ENCODE results near the gene COL26A1. TPM values are rescaled to one million over a fixed set of nuclear protein-coding genes. Genes with fewer than 3 reads are reported as not detected.

COL26A1 gene
- total and polyA plus RNA-seq, 2 of the 4 experiments (the other 2 are of a cell fraction) = not detected

DNA sequence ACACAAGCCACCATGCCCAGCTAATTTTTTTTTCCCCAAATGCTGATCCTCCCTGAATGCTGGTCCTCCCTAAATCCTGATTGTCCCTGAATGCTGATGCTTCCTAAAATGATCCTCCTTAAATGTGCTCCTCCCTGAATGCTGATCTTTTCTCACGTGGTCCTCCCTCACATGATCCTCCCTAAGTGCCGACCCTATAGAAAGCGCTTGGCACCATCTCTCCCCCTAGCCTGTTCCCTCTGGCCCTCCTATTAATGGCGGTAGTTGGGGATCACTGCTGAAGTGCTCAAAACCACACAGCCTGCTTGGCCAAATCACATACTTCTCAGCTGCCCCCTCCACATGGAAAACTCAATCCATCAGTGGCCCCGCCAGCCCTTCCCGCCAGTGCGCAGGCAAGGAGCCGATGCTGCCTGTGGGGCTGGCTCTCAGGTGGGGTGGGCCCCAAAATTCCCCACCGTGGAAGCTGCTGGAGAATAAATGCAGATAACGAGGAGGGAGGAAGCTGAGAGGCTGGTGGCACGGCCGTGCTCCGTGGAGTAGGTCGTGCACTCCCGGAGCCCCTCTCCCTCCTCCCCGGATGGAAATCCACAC lies 42.9 kb downstream of the COL26A1 start:
- no peaks in the 10 kb centered on the region for H3K36me3 ChIP-seq (ENCODE audit: control insufficient read depth, insufficient read depth, low read length)
- no peak overlapping the region for H3K18ac ChIP-seq (ENCODE audit: low read depth, low read length)
- H2AK9ac ChIP-seq (replicated peaks; ENCODE audit: low read depth, low read length, poor library complexity) = no peak overlapping the region
- H2BK15ac ChIP-seq (ENCODE audit: low read depth, low read length) = no peak overlapping the region
- POLR2A ChIA-PET (ENCODE audit: unreplicated experiment) = no interaction called here
- in situ Hi-C loops (cut with MboI; ENCODE audit: low sequenced_read_pairs) (no loop called here), dilution Hi-C loops (cut with HindIII; ENCODE audit: low sequenced_read_pairs, unreplicated experiment) (no loop called here), intact Hi-C loops (cut with micrococcal nuclease) (no loop called here)
- WGBS, 2 experiments (ENCODE audit: extremely low coverage in 2 of 2, insufficient read length in 1 of 2) = 67% methylated on average over 4 of the region's 16 CpGs; no CpG with 5 or more reads in 1 of the 2 experiments
- H3K9me1 ChIP-seq (ENCODE audit: insufficient read depth, low read length) = 0 out of 2 replicates have a peak, but pooled peaks cover 5% of the 10 kb centered on the region
- H3K27me3 ChIP-seq (ENCODE audit: control insufficient read depth, insufficient read depth, low read length) = peaks cover 43% of the 10 kb centered on the region
- H3K79me1 ChIP-seq (ENCODE audit: low read depth in 1 of 2, low read length in 2 of 2) = no peaks in the 10 kb centered on the region
- no peak overlapping the region for H2AK5ac ChIP-seq (ENCODE audit: low read depth, low read length)
- H2BK120ac ChIP-seq (ENCODE audit: low read depth, low read length) = no peak overlapping the region
- H4K20me1 ChIP-seq (ENCODE audit: insufficient read depth, low read length) = no peaks in the 10 kb centered on the region
- H2BK20ac ChIP-seq (ENCODE audit: low read depth, low read length) = no peak overlapping the region
- H3K56ac ChIP-seq (ENCODE audit: extremely low read depth, insufficient read depth, low read length) = no peak overlapping the region
- CTCF ChIA-PET = no interaction called here
- TF ChIP-seq POLR2A (IDR thresholded peaks at IDR 0.05; ENCODE audit: low read depth, low read length) (no peak), BHLHE40 (IDR thresholded peaks at IDR 0.05; ENCODE audit: low read depth, low read length) (no peak), RFX5 (IDR thresholded peaks at IDR 0.05; ENCODE audit: low read depth, low read length) (no peak), FOS (IDR thresholded peaks at IDR 0.05; ENCODE audit: low read depth, low read length) (no peak), MAZ (IDR thresholded peaks at IDR 0.05; ENCODE audit: borderline replicate concordance, low read depth, low read length) (no peak), RAD21 (IDR thresholded peaks at IDR 0.05; ENCODE audit: low read length) (no peak), CEBPB (IDR thresholded peaks at IDR 0.05; ENCODE audit: low read depth, low read length) (no peak), CHD1 (IDR thresholded peaks at IDR 0.05; ENCODE audit: low read depth, low read length) (no peak), MXI1 (IDR thresholded peaks at IDR 0.05; ENCODE audit: borderline replicate concordance, low read depth, low read length) (no peak)
- no peak overlapping the region for H4K91ac ChIP-seq (ENCODE audit: insufficient read depth, low read depth, low read length)
- DNase-seq (no peak), ATAC-seq (ENCODE audit: low read depth) (no peak)
- no peak overlapping the region for H3K9ac ChIP-seq (ENCODE audit: low read depth, low read length)
- H3K27ac ChIP-seq (ENCODE audit: insufficient read depth, low read length) = no peak overlapping the region
- H4K5ac ChIP-seq (ENCODE audit: low read depth, low read length) = no peak overlapping the region
- no peak overlapping the region for H2AFZ ChIP-seq (replicated peaks; ENCODE audit: low read length, poor library complexity)
- H3K4me2 ChIP-seq (ENCODE audit: low read depth, low read length) = no peak overlapping the region
- no TSS peak for BruUV-seq (replicated peaks)
- no peak overlapping the region for H3K23ac ChIP-seq (ENCODE audit: low read depth, low read length)
- H3K14ac ChIP-seq (replicated peaks; ENCODE audit: low read depth, low read length) = no peak overlapping the region
- no peak overlapping the region for H3K4ac ChIP-seq (ENCODE audit: low read depth, low read length)
- H2BK5ac ChIP-seq (ENCODE audit: low read depth, low read length, poor library complexity, severe bottlenecking) = no peak overlapping the region
- no peak overlapping the region for H4K8ac ChIP-seq (ENCODE audit: low read depth in 2 of 2, low read length in 2 of 2)
- no peak overlapping the region for H3K4me3 ChIP-seq (ENCODE audit: insufficient read depth, low read depth, low read length)
- peaks cover 2% of the 10 kb centered on the region; the same call in 1 of the 2 replicates for H3K4me1 ChIP-seq (ENCODE audit: control insufficient read depth, insufficient read depth, low read length)
- H3K9me3 ChIP-seq (ENCODE audit: control insufficient read depth, insufficient read depth, low read length) = peaks cover 17% of the 10 kb centered on the region
